Liver (tissue), 9 donors: ENCODE results near the gene CCER1. TPM values are rescaled to one million over a fixed set of nuclear protein-coding genes. Genes with fewer than 3 reads are reported as not detected.

Experiments
- DNase-seq: peaks from one replicate; pipeline ENCODE4 v3.0.0-alpha.2; 2017; ENCODE audit warnings: low spot score
- H3K27ac ChIP-seq, 2 donors: one replicate each; pipeline ENCODE4 v1.7.0; 2013; ENCODE audit warnings: inconsistent platforms in 2 of 2, low read length in 2 of 2, control low read depth in 1 of 2, low read depth in 1 of 2, mild to moderate bottlenecking in 1 of 2
- H3K27me3 ChIP-seq, 4 donors: one replicate each; pipeline versions ENCODE4 v1.6.1 to v1.7.0; 2013; ENCODE audit warnings: low read length in 3 of 4, inconsistent platforms in 1 of 4, mild to moderate bottlenecking in 1 of 4, moderate library complexity in 1 of 4; ENCODE audit not compliant: control insufficient read depth in 4 of 4, insufficient read depth in 4 of 4
- H3K36me3 ChIP-seq, 4 donors: one replicate each; pipeline versions ENCODE4 v1.6.1 to v1.7.0; 2013; ENCODE audit warnings: low read length in 3 of 4, mild to moderate bottlenecking in 3 of 4, low read depth in 1 of 4, moderate library complexity in 1 of 4; ENCODE audit not compliant: control insufficient read depth in 4 of 4, insufficient read depth in 3 of 4
- H3K4me1 ChIP-seq, 4 donors: one replicate each; pipeline versions ENCODE4 v1.6.1 to v1.7.0; 2013; ENCODE audit warnings: low read length in 3 of 4, mild to moderate bottlenecking in 3 of 4, moderate library complexity in 1 of 4; ENCODE audit not compliant: control insufficient read depth in 4 of 4, insufficient read depth in 4 of 4
- H3K4me3 ChIP-seq, 3 donors: one replicate each; pipeline versions ENCODE4 v1.6.1 to v1.7.0; 2013; ENCODE audit warnings: low read length in 3 of 3, control low read depth in 1 of 3, low read depth in 1 of 3, mild to moderate bottlenecking in 1 of 3
- H3K9ac ChIP-seq, 2 donors: one replicate each; pipeline ENCODE4 v1.7.0; 2013; ENCODE audit warnings: low read length in 2 of 2, mild to moderate bottlenecking in 2 of 2, moderate library complexity in 2 of 2, control low read depth in 1 of 2, low read depth in 1 of 2
- H3K9me3 ChIP-seq, 4 donors: one replicate each; pipeline versions ENCODE4 v1.6.1 to v1.7.0; 2013; ENCODE audit warnings: low read length in 3 of 4; ENCODE audit not compliant: control insufficient read depth in 4 of 4
- ATF3 ChIP-seq: IDR thresholded peaks from 2 replicates; pipeline ENCODE4 v1.6.1; 2016; ENCODE audit warnings: antibody characterized with exemption
- CTCF ChIP-seq: fragments of 150-350 bp; IDR thresholded peaks from 2 replicates; pipeline ENCODE4 v1.5.1; 2017; ENCODE audit warnings: improper control_type of control experiment, low read depth, low read length; ENCODE audit not compliant: missing input control
- FOXA1 ChIP-seq: IDR thresholded peaks from 2 replicates; pipeline ENCODE4 v1.6.1; 2016; ENCODE audit warnings: antibody characterized with exemption
- FOXA2 ChIP-seq: IDR thresholded peaks from 2 replicates; pipeline ENCODE4 v1.6.1; 2016; ENCODE audit warnings: antibody characterized with exemption
- GABPA ChIP-seq, 2 donors: IDR thresholded peaks in 1 of 2; conservative IDR thresholded peaks in 1 of 2; 2 replicates each; pipeline ENCODE4 v1.6.1; 2016; ENCODE audit warnings: antibody characterized with exemption in 2 of 2, mild to moderate bottlenecking in 1 of 2, moderate library complexity in 1 of 2
- HNF4A ChIP-seq, 2 donors: conservative IDR thresholded peaks; 2 replicates each; pipeline ENCODE4 v1.6.1; 2016; ENCODE audit warnings: antibody characterized with exemption in 2 of 2, mild to moderate bottlenecking in 2 of 2
- HNF4G ChIP-seq: IDR thresholded peaks from 2 replicates; pipeline ENCODE4 v1.6.1; 2016; ENCODE audit warnings: antibody characterized with exemption
- JUND ChIP-seq, 2 donors: IDR thresholded peaks; 2 replicates each; pipeline ENCODE4 v1.6.1; 2016; ENCODE audit warnings: antibody characterized with exemption in 2 of 2
- RAD21 ChIP-seq, 2 donors: IDR thresholded peaks; 2 replicates each; pipeline ENCODE4 v1.6.1; 2016; ENCODE audit warnings: antibody characterized with exemption in 2 of 2, mild to moderate bottlenecking in 2 of 2
- RXRA ChIP-seq, 2 donors: IDR thresholded peaks; 2 replicates each; pipeline ENCODE4 v1.6.1; 2017 to 2018; ENCODE audit warnings: antibody characterized with exemption in 2 of 2, mild to moderate bottlenecking in 1 of 2
- TAF1 ChIP-seq: conservative IDR thresholded peaks from 2 replicates; pipeline ENCODE4 v1.6.1; 2016; ENCODE audit warnings: antibody characterized with exemption, mild to moderate bottlenecking
- YY1 ChIP-seq: IDR thresholded peaks from 2 replicates; pipeline ENCODE4 v1.6.1; 2016; ENCODE audit warnings: antibody characterized with exemption, mild to moderate bottlenecking
- ZBTB33 ChIP-seq: IDR thresholded peaks from 2 replicates; pipeline ENCODE4 v1.6.1; 2016; ENCODE audit warnings: antibody characterized with exemption
- WGBS: extraction: QIAGEN DNeasy Blood & Tissue Kit; methylation state at CpG from one replicate; pipeline ENCODE4 v1.1.7; 2013; 5-methylcytosine and 5-hydroxymethylcytosine counted together
- polyA plus RNA-seq, 2 donors: library from polyadenylated mRNA; stranded (reverse) in 1 of 2; unstranded in 1 of 2; fragments of 200-250 nt in 1 of 2; fragments of >200 nt in 1 of 2; fragmentation: Nextera tagmentation in 1 of 2; extraction: Ambion mirVana in 1 of 2; gene quantifications; one replicate each; pipeline versions ENCODE4 v1.2.1 to v1.2.3, GENCODE V29; 2013 to 2015
- total RNA-seq, 2 donors: library from RNA; depleted of rRNA; stranded (reverse); fragments of >200 nt; gene quantifications; one replicate each; pipeline ENCODE4 v1.2.3, GENCODE V29; 2014
- TF ChIP-seq, protein P1 (sequence below): IDR thresholded peaks from 2 replicates; pipeline ENCODE4 v1.6.1; 2016; ENCODE audit warnings: antibody characterized with exemption
- TF ChIP-seq, protein P2 (sequence below): IDR thresholded peaks from 2 replicates; pipeline ENCODE4 v1.6.1; 2016; ENCODE audit warnings: antibody characterized with exemption, mild to moderate bottlenecking
- donor health status: healthy.
- donor health status: healthy.
- donor health status: healthy.
- donor health status: healthy.
- donor health status: healthy.

Gene CCER1
- total and polyA plus RNA-seq, 4 donors: not detected

DNA sequence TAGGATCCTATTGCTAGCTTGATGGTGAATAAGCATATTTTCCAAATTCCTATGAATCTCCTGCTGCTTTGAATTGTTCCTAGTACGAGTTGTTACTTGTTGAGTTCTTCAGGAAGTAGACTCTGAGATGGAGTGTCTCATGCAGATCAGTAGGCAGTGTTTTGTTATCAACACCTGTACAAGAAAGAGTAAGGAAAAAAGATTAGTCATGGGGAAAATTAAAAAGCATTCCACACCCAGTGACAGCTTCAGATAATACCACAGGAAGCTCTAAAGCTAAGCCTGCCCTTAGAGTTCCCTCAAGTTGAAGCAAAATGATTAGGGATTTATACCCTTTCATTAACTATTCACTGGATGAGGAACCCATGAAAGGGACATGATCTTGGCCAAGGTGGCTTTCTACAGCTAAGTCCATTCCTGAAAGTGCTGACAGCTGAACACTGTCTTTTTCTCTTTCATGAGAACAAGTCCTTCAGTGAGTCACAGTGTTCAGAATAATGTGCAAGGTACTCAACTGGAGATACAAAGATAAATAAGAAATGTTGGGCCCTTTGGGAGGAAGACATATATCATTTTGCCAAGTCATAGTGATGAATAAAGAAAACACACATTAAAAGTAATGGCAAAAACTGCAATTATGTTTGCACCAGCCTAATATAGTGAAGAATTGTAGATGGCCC, 49.1 kb downstream of the CCER1 start:
- H3K36me3 ChIP-seq: no peaks in the 10 kb centered on the region
- H3K27ac ChIP-seq: no peak overlapping the region
- H3K27me3 ChIP-seq: no peaks in the 10 kb centered on the region
- DNase-seq: no peak
- 81% methylated on average over 1 of the region's 1 CpG for WGBS
- no peaks in the 10 kb centered on the region for H3K4me1 ChIP-seq
- H3K9me3 ChIP-seq: no peaks in the 10 kb centered on the region
- no peak overlapping the region for H3K9ac ChIP-seq
- TF ChIP-seq RAD21 (IDR thresholded peaks at IDR 0.05) (no peak), FOXA2 (no peak), FOXA1 (no peak), YY1 (no peak), RXRA (IDR thresholded peaks at IDR 0.05) (no peak), ATF3 (no peak), GABPA (IDR thresholded peaks at IDR 0.05 in 1 of 2, conservative IDR thresholded peaks at IDR 0.05 in 1 of 2) (no peak), TAF1 (no peak)
- no peak overlapping the region for H3K4me3 ChIP-seq

DNA sequence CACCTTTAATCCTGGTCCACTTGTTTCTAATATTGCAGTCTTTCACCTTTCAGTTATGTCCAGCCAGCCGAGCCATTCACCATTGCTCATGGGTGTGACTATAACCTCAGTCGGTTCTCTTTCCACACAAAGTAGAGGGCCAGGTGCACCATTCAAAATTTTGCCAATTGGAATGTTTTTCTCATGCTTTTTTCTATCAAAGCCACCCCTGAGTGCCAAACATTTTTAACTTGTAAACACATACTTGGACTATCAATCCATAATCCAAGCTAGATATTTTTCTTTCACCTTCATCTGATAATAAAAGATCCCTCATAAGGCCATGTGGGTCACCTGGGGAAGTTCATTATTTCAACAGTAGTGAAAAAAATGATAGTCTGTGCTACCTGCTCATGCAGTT, 52.4 kb downstream of the CCER1 start:
- 85% methylated on average over 2 of the region's 2 CpGs for WGBS
- Histone ChIP-seq H3K36me3 (no peaks in the 10 kb centered on the region), H3K9me3 (no peaks in the 10 kb centered on the region), H3K27me3 (no peaks in the 10 kb centered on the region), H3K4me1 (no peaks in the 10 kb centered on the region), H3K4me3 (no peak overlapping the region), H3K27ac (no peak overlapping the region), H3K9ac (no peak overlapping the region)
- TF ChIP-seq TAF1: no peak
- no peak for TF ChIP-seq FOXA1
- no peak for TF ChIP-seq FOXA2
- TF ChIP-seq, protein P1, sequence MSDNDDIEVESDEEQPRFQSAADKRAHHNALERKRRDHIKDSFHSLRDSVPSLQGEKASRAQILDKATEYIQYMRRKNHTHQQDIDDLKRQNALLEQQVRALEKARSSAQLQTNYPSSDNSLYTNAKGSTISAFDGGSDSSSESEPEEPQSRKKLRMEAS: no peak
- no peak for TF ChIP-seq HNF4G
- TF ChIP-seq RAD21 (IDR thresholded peaks at IDR 0.05): no peak
- TF ChIP-seq, protein P2, sequence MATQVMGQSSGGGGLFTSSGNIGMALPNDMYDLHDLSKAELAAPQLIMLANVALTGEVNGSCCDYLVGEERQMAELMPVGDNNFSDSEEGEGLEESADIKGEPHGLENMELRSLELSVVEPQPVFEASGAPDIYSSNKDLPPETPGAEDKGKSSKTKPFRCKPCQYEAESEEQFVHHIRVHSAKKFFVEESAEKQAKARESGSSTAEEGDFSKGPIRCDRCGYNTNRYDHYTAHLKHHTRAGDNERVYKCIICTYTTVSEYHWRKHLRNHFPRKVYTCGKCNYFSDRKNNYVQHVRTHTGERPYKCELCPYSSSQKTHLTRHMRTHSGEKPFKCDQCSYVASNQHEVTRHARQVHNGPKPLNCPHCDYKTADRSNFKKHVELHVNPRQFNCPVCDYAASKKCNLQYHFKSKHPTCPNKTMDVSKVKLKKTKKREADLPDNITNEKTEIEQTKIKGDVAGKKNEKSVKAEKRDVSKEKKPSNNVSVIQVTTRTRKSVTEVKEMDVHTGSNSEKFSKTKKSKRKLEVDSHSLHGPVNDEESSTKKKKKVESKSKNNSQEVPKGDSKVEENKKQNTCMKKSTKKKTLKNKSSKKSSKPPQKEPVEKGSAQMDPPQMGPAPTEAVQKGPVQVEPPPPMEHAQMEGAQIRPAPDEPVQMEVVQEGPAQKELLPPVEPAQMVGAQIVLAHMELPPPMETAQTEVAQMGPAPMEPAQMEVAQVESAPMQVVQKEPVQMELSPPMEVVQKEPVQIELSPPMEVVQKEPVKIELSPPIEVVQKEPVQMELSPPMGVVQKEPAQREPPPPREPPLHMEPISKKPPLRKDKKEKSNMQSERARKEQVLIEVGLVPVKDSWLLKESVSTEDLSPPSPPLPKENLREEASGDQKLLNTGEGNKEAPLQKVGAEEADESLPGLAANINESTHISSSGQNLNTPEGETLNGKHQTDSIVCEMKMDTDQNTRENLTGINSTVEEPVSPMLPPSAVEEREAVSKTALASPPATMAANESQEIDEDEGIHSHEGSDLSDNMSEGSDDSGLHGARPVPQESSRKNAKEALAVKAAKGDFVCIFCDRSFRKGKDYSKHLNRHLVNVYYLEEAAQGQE: no peak
- TF ChIP-seq CTCF: no peak
- TF ChIP-seq JUND (IDR thresholded peaks at IDR 0.05): no peak
- no peak for TF ChIP-seq HNF4A (conservative IDR thresholded peaks at IDR 0.05)
- TF ChIP-seq YY1: no peak
- no peak for TF ChIP-seq ZBTB33
- no peak for DNase-seq

Other genes starting within 250 kb of the CCER1 start
- not detected for gene EPYC, start 49.8 kb upstream of the CCER1 start, total RNA-seq
- gene EPYC, start 49.8 kb upstream of the CCER1 start, polyA plus RNA-seq: not detected
- not detected for gene KERA, start 102.8 kb upstream of the CCER1 start, total RNA-seq
- gene KERA, start 102.8 kb upstream of the CCER1 start, polyA plus RNA-seq: not detected
- gene LUM, start 156.3 kb upstream of the CCER1 start, total RNA-seq: 10 to 100 TPM in 1 of 2 donors, 1 to 10 TPM in 1; 3.7 to 18.1 TPM
- gene LUM, start 156.3 kb upstream of the CCER1 start, polyA plus RNA-seq: 10 to 100 TPM in 1 of 2 donors, 1 to 10 TPM in 1; 9.5 to 22.3 TPM
- 100 to 1,000 TPM in 1 of 2 donors, 10 to 100 TPM in 1; 87.6 to 110 TPM for gene DCN, start 227.6 kb upstream of the CCER1 start, total RNA-seq
- 100 to 1,000 TPM in 1 of 2 donors, 10 to 100 TPM in 1; 74.9 to 148 TPM for gene DCN, start 227.6 kb upstream of the CCER1 start, polyA plus RNA-seq